ENCODE measurements around the gene PPFIA4.

Gene PPFIA4

GRCh38 chr1:203103829-203104495 lies 77.7 kb downstream of the PPFIA4 start:
- no peak for TF ChIP-seq CTCF (IDR thresholded peaks at IDR 0.05; ENCODE audit: low read depth, low read length)
- DNase-seq (ENCODE audit: low read depth in 2 of 2), result no peak
- no peak overlapping the region for H3K4me3 ChIP-seq (replicated peaks in 1 of 2; ENCODE audit: low read depth in 2 of 2, low read length in 2 of 2)

- DNase-seq (ENCODE audit: low read depth in 2 of 2), result no peak
- TF ChIP-seq CTCF (IDR thresholded peaks at IDR 0.05; ENCODE audit: low read depth, low read length), result no peak
These were observed 78.6 kb downstream of the PPFIA4 start for GRCh38 chr1:203104789-203105390.

GRCh38 chr1:203112475-203112874 lies 86.2 kb downstream of the PPFIA4 start:
- no peak for TF ChIP-seq CTCF (IDR thresholded peaks at IDR 0.05; ENCODE audit: low read depth, low read length)
- no peak overlapping the region for H3K4me3 ChIP-seq (replicated peaks in 1 of 2; ENCODE audit: low read depth in 2 of 2, low read length in 2 of 2)
- no peak for DNase-seq (ENCODE audit: low read depth in 2 of 2)

More at GRCh38 chr1:203104789-203105390, 78.6 kb downstream of the PPFIA4 start:
- H3K4me3 ChIP-seq (replicated peaks in 1 of 2; ENCODE audit: low read depth in 2 of 2, low read length in 2 of 2), result no peak overlapping the region

DNA sequence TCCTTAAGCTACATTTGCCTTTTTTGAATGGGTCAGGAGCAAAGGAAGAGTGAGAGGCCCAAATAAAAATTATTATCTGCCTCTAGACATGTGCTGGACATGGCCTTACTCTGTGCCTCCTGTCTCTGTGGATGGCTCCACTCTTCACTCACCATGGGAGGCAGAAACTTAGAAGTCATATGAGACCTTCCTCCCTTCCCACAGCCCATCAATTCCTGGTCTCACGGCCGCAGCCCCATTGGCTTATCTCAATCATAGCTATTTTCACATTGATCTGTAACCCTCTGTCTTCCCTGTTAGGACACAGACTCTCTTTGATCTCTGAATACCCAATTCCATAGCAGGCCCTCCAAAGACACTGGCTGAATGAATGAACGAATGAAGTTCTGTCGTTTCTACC lies 87.0 kb downstream of the PPFIA4 start:
- DNase-seq (ENCODE audit: low read depth in 2 of 2), result no peak
- no peak for TF ChIP-seq CTCF (IDR thresholded peaks at IDR 0.05; ENCODE audit: low read depth, low read length)
- no peak overlapping the region for H3K4me3 ChIP-seq (replicated peaks in 1 of 2; ENCODE audit: low read depth in 2 of 2, low read length in 2 of 2)

- TF ChIP-seq CTCF (IDR thresholded peaks at IDR 0.05; ENCODE audit: low read depth, low read length), result no peak
These were observed 87.9 kb downstream of the PPFIA4 start for GRCh38 chr1:203114202-203114601.

DNA sequence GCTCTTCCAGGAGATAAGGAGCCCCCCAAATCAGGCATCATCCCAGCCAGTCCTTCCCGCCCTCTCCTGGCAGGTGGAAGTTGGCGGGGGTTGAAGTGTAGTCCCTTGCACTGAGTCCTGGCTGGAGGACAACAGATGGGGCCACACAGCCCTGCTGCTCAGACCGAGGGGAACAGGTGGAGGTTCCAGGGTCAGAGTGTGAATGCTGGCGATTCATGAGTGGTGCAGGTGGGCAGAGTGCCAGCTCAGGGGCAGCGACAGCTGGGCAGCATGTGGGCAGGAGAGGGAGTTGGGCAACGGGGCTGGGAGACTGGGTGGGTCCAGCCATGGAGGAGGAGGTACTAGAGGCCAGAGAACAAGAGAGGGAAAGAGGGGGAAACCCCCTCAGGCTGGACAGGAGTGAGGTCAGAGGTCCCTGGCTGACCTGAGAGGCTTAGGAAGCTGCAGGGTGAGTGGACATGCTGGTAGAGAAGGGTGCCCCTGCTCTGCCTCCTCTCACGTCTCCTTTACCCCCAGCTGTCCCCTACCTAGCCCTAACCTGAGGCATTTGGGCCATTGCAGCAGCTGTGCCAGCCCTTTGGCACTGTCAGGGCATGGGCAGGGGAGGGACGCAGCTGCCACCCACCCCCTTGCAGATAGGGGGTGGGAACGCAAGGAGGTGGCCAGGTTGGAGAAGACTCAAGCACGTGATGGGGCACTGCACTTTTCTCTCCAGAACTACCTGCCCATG lies 90.0 kb downstream of the PPFIA4 start:
- no peak for DNase-seq (ENCODE audit: low read depth in 2 of 2)
- H3K4me3 ChIP-seq (replicated peaks in 1 of 2; ENCODE audit: low read depth in 2 of 2, low read length in 2 of 2), result no peak overlapping the region
- TF ChIP-seq CTCF (IDR thresholded peaks at IDR 0.05; ENCODE audit: low read depth, low read length), result no peak

More at GRCh38 chr1:203114202-203114601, 87.9 kb downstream of the PPFIA4 start:
- no peak for DNase-seq (ENCODE audit: low read depth in 2 of 2)
- no peak overlapping the region for H3K4me3 ChIP-seq (replicated peaks in 1 of 2; ENCODE audit: low read depth in 2 of 2, low read length in 2 of 2)

All from cardiac fibroblast (primary cell).